Astrocyte (in vitro differentiated cells and primary cell): Measurements from ENCODE around the gene SGTA. TPM values are rescaled to one million over a fixed set of nuclear protein-coding genes. Genes with fewer than 3 reads are reported as not detected.

ENCODE experiments used
- DNase-seq: peaks from one replicate; pipeline ENCODE4 v3.0.0-alpha.2; 2010; ENCODE audit warnings: low read depth
- FAIRE-seq: peaks from 2 replicates; lab custom pipeline; 2011; peaks lifted over from hg19 to GRCh38; lab: Jason Lieb, UNC
- H2AFZ ChIP-seq: 2 replicates; pipeline ENCODE4 v1.6.0; 2012; ENCODE audit warnings: low read depth, low read length, inconsistent platforms
- H3K27ac ChIP-seq: 2 replicates; pipeline ENCODE4 v1.5.1; 2011; ENCODE audit warnings: low read depth, low read length, inconsistent platforms
- H3K27me3 ChIP-seq: 2 replicates; pipeline ENCODE4 v1.6.0; 2011; ENCODE audit warnings: low read length, inconsistent platforms; ENCODE audit not compliant: insufficient read depth
- H3K36me3 ChIP-seq: 2 replicates; pipeline ENCODE4 v1.5.1; 2011; ENCODE audit warnings: low read length, inconsistent platforms; ENCODE audit not compliant: insufficient read depth
- H3K4me1 ChIP-seq: 2 replicates; pipeline ENCODE4 v1.5.1; 2011; ENCODE audit warnings: low read length, inconsistent platforms; ENCODE audit not compliant: insufficient read depth
- H3K4me2 ChIP-seq: 2 replicates; pipeline ENCODE4 v1.6.0; 2012; ENCODE audit warnings: low read length, inconsistent platforms
- H3K4me3 ChIP-seq: 2 replicates; pipeline ENCODE4 v1.5.1; 2011; ENCODE audit warnings: low read depth, mild to moderate bottlenecking, low read length, inconsistent platforms; ENCODE audit not compliant: insufficient read depth
- H3K79me2 ChIP-seq: 2 replicates; pipeline ENCODE4 v1.6.0; 2012; ENCODE audit warnings: mild to moderate bottlenecking, low read length, inconsistent platforms; ENCODE audit not compliant: insufficient read depth
- H3K9ac ChIP-seq: 2 replicates; pipeline ENCODE4 v1.6.0; 2012; ENCODE audit warnings: mild to moderate bottlenecking, low read length, inconsistent platforms
- H3K9me3 ChIP-seq: 2 replicates; pipeline ENCODE4 v1.5.1; 2012; ENCODE audit warnings: low read depth, mild to moderate bottlenecking, low read length, inconsistent platforms; ENCODE audit not compliant: insufficient read depth
- H4K20me1 ChIP-seq: 2 replicates; pipeline ENCODE4 v1.6.0; 2012; ENCODE audit warnings: low read length, inconsistent platforms; ENCODE audit not compliant: insufficient read depth
- H3K27ac Mint-ChIP-seq: one replicate; pipeline ENCODE4 v1.8.0; 2021; ENCODE audit warnings: mild to moderate bottlenecking, mixed read lengths; ENCODE audit not compliant: unreplicated experiment
- H3K27me3 Mint-ChIP-seq: one replicate; pipeline ENCODE4 v1.8.0; 2021; ENCODE audit warnings: low read depth, mixed read lengths; ENCODE audit not compliant: unreplicated experiment
- H3K36me3 Mint-ChIP-seq: one replicate; pipeline ENCODE4 v1.8.0; 2021; ENCODE audit warnings: low read depth, mixed read lengths; ENCODE audit not compliant: unreplicated experiment
- H3K4me1 Mint-ChIP-seq: one replicate; pipeline ENCODE4 v1.8.0; 2021; ENCODE audit warnings: low read depth, mixed read lengths; ENCODE audit not compliant: unreplicated experiment
- H3K4me3 Mint-ChIP-seq: one replicate; pipeline ENCODE4 v1.8.0; 2021; ENCODE audit warnings: mild to moderate bottlenecking, moderate library complexity, mixed read lengths; ENCODE audit not compliant: unreplicated experiment
- H3K9me3 Mint-ChIP-seq: one replicate; pipeline ENCODE4 v1.8.0; 2021; ENCODE audit warnings: mild to moderate bottlenecking, mixed read lengths; ENCODE audit not compliant: unreplicated experiment
- EZH2 ChIP-seq: IDR thresholded peaks from 2 replicates; pipeline ENCODE4 v1.6.1; 2012; ENCODE audit warnings: mild to moderate bottlenecking, low read length, inconsistent platforms; ENCODE audit not compliant: insufficient read depth
- total RNA-seq: library from RNA; stranded (reverse); gene quantifications from 2 replicates; pipeline ENCODE4 v1.2.1, GENCODE V29; 2021
- TF ChIP-seq, protein P1 (sequence below): IDR thresholded peaks from 2 replicates; pipeline ENCODE4 v1.5.1; 2011; ENCODE audit warnings: low read depth, mild to moderate bottlenecking, inconsistent platforms, low read length, moderate library complexity; ENCODE audit not compliant: insufficient read depth

SGTA gene
- total RNA-seq, 1 donor from 2014 or later: 76.1 TPM

GRCh38 chr19:2731181-2731995 is 51.7 kb downstream of the SGTA start:
- H3K36me3 ChIP-seq: peaks cover 2% of the 10 kb centered on the region
- H3K27ac Mint-ChIP-seq: no peak overlapping the region
- peaks cover 3% of the 10 kb centered on the region for H3K27me3 ChIP-seq
- H3K4me2 ChIP-seq: no peak overlapping the region
- no peaks in the 10 kb centered on the region for H3K4me1 Mint-ChIP-seq
- no peak overlapping the region for H3K4me3 Mint-ChIP-seq
- H3K79me2 ChIP-seq: no peaks in the 10 kb centered on the region
- H3K27ac ChIP-seq: no peak overlapping the region
- H4K20me1 ChIP-seq: peaks cover 5% of the 10 kb centered on the region
- no peak for TF ChIP-seq EZH2
- TF ChIP-seq, protein P1, sequence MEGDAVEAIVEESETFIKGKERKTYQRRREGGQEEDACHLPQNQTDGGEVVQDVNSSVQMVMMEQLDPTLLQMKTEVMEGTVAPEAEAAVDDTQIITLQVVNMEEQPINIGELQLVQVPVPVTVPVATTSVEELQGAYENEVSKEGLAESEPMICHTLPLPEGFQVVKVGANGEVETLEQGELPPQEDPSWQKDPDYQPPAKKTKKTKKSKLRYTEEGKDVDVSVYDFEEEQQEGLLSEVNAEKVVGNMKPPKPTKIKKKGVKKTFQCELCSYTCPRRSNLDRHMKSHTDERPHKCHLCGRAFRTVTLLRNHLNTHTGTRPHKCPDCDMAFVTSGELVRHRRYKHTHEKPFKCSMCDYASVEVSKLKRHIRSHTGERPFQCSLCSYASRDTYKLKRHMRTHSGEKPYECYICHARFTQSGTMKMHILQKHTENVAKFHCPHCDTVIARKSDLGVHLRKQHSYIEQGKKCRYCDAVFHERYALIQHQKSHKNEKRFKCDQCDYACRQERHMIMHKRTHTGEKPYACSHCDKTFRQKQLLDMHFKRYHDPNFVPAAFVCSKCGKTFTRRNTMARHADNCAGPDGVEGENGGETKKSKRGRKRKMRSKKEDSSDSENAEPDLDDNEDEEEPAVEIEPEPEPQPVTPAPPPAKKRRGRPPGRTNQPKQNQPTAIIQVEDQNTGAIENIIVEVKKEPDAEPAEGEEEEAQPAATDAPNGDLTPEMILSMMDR: no peak
- H3K9me3 ChIP-seq: peaks cover 2% of the 10 kb centered on the region
- H3K9me3 Mint-ChIP-seq: no peaks in the 10 kb centered on the region
- H3K9ac ChIP-seq: no peak overlapping the region
- no peaks in the 10 kb centered on the region for H3K4me1 ChIP-seq
- FAIRE-seq (no peak), DNase-seq (no peak)
- peaks cover 10% of the 10 kb centered on the region for H3K36me3 Mint-ChIP-seq
- H3K4me3 ChIP-seq: no peak overlapping the region
- H3K27me3 Mint-ChIP-seq: peaks cover 1% of the 10 kb centered on the region
- H2AFZ ChIP-seq: no peak overlapping the region

- Histone ChIP-seq H3K79me2 (no peaks in the 10 kb centered on the region), H2AFZ (no peak overlapping the region), H3K4me1 (no peaks in the 10 kb centered on the region), H3K27me3 (peaks cover 6% of the 10 kb centered on the region), H3K9me3 (no peaks in the 10 kb centered on the region), H3K4me3 (no peak overlapping the region), H3K36me3 (no peaks in the 10 kb centered on the region), H3K4me2 (no peak overlapping the region), H4K20me1 (no peaks in the 10 kb centered on the region), H3K27ac (no peak overlapping the region), H3K9ac (no peak overlapping the region)
- TF ChIP-seq, protein P1: no peak
- no peak for TF ChIP-seq EZH2
- DNase-seq (no peak), FAIRE-seq (no peak)
- Mint-ChIP-seq H3K9me3 (no peaks in the 10 kb centered on the region), H3K4me1 (no peaks in the 10 kb centered on the region), H3K36me3 (peaks cover 4% of the 10 kb centered on the region), H3K27me3 (peaks cover 4% of the 10 kb centered on the region), H3K4me3 (no peak overlapping the region), H3K27ac (no peak overlapping the region)
These were observed 52.9 kb downstream of the SGTA start for GRCh38 chr19:2729943-2730818.
